ENCODE data around the gene CAMK1D. TPM values are rescaled to one million over a fixed set of nuclear protein-coding genes. Genes with fewer than 3 reads are reported as not detected.

Gene CAMK1D
- polyA plus RNA-seq, 1 donor: 8.4 TPM

GRCh38 chr10:12369982-12370381 is 20.6 kb downstream of the CAMK1D start:
- DNase-seq: no peak
- Histone ChIP-seq H3K4me3 (ENCODE audit: low read length) (no peak overlapping the region), H3K36me3 (ENCODE audit: control insufficient read depth, insufficient read depth, low read length) (no peaks in the 10 kb centered on the region), H3K27ac (ENCODE audit: low read length) (no peak overlapping the region), H3K9me3 (ENCODE audit: control insufficient read depth, low read depth, low read length) (no peaks in the 10 kb centered on the region), H3K27me3 (ENCODE audit: control insufficient read depth, insufficient read depth, low read length) (no peaks in the 10 kb centered on the region), H3K4me1 (ENCODE audit: control insufficient read depth, insufficient read depth, low read length) (no peaks in the 10 kb centered on the region)
- WGBS (ENCODE audit: insufficient coverage, low lambda C conversion rate): 100% methylated on average over 2 of the region's 8 CpGs

DNA sequence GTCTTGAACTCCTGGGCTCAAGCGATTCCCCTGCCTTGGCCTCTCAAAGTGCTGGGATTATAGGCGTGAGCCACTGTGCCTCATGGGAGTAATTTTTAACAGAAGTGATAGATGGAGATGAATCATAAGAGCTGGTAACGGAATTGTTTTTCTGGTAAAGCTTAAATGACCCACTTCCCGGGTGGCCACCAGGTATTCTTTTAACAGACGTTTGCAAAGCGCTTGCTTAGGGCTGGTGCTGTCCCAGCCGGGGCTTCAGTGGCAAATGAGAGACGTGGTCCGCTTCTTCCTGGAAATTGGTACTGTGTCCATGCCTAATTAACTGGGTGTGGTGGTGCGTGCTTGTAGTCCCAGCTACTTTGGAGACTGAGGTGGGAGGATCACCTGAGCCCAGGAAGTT is 23.5 kb downstream of the CAMK1D start:
- no peaks in the 10 kb centered on the region for H3K27me3 ChIP-seq (ENCODE audit: control insufficient read depth, insufficient read depth, low read length)
- no peaks in the 10 kb centered on the region for H3K9me3 ChIP-seq (ENCODE audit: control insufficient read depth, low read depth, low read length)
- no peak overlapping the region for H3K4me3 ChIP-seq (ENCODE audit: low read length)
- DNase-seq: no peak
- no peaks in the 10 kb centered on the region for H3K36me3 ChIP-seq (ENCODE audit: control insufficient read depth, insufficient read depth, low read length)
- 83% methylated on average over 1 of the region's 10 CpGs for WGBS (ENCODE audit: insufficient coverage, low lambda C conversion rate)
- H3K27ac ChIP-seq (ENCODE audit: low read length): no peak overlapping the region
- no peaks in the 10 kb centered on the region for H3K4me1 ChIP-seq (ENCODE audit: control insufficient read depth, insufficient read depth, low read length)

DNA sequence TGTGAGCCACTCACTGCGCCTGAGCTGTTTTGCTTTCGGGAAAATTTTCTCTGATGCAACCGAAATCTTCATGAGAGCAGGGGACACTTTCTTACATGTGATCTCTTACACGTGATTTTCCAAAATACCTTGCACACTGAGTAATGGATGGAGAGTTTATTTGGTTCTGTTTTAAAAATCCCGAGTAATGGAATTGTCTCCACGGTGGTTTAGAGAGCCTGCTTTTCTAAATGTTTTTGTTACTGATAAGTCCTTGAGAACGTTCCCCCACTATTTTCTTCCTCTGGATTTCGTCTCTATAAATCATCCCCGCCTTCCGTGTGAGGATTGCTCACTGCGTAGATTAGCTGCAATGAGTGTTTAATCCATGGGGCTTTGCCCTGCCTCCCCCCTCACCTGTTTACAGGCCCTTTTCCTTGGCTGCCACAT is 25.7 kb downstream of the CAMK1D start:
- no peak for DNase-seq
- Histone ChIP-seq H3K4me1 (ENCODE audit: control insufficient read depth, insufficient read depth, low read length) (no peaks in the 10 kb centered on the region), H3K27me3 (ENCODE audit: control insufficient read depth, insufficient read depth, low read length) (no peaks in the 10 kb centered on the region), H3K4me3 (ENCODE audit: low read length) (no peak overlapping the region), H3K9me3 (ENCODE audit: control insufficient read depth, low read depth, low read length) (no peaks in the 10 kb centered on the region), H3K27ac (ENCODE audit: low read length) (no peak overlapping the region), H3K36me3 (ENCODE audit: control insufficient read depth, insufficient read depth, low read length) (no peaks in the 10 kb centered on the region)
- WGBS (ENCODE audit: insufficient coverage, low lambda C conversion rate): no CpG with 5 or more reads among the region's 11 CpGs

- Histone ChIP-seq H3K27me3 (ENCODE audit: control insufficient read depth, insufficient read depth, low read length) (no peaks in the 10 kb centered on the region), H3K27ac (ENCODE audit: low read length) (no peak overlapping the region), H3K4me1 (ENCODE audit: control insufficient read depth, insufficient read depth, low read length) (no peaks in the 10 kb centered on the region), H3K9me3 (ENCODE audit: control insufficient read depth, low read depth, low read length) (no peaks in the 10 kb centered on the region), H3K36me3 (ENCODE audit: control insufficient read depth, insufficient read depth, low read length) (no peaks in the 10 kb centered on the region), H3K4me3 (ENCODE audit: low read length) (no peak overlapping the region)
- no CpG with 5 or more reads among the region's 12 CpGs for WGBS (ENCODE audit: insufficient coverage, low lambda C conversion rate)
- DNase-seq: no peak
Measured at GRCh38 chr10:12376211-12376610, 26.9 kb downstream of the CAMK1D start.

DNA sequence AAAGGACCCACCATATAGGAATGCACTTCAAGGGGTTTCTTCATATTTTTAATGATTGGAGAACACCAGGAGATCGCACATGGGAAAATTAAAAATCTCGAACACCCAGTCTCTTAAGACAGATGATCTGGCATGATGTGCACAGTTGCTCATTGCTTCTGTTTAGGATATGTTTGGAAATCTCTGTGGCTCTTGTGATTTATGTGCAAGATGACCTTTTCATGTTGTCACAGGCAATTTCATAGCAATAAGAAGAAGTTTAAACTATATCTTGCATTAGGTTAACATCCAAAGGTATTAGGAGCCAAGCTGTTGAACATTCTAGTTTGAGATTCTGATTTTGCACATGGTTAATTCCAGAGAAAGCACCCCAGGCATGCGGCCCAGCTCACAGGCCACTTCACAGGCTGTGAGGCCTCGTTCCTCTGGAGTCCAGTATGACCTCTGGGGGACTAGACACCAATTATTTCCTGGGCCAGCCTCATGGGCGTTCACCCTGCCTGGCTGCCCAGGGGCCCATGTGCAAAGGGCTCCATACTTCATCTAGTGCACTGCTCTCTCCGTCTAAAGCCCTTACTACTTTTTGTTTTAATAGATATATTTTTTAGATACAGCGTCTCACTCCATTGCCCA is 28.4 kb downstream of the CAMK1D start:
- Histone ChIP-seq H3K9me3 (ENCODE audit: control insufficient read depth, low read depth, low read length) (no peaks in the 10 kb centered on the region), H3K36me3 (ENCODE audit: control insufficient read depth, insufficient read depth, low read length) (no peaks in the 10 kb centered on the region), H3K4me1 (ENCODE audit: control insufficient read depth, insufficient read depth, low read length) (no peaks in the 10 kb centered on the region), H3K27ac (ENCODE audit: low read length) (no peak overlapping the region), H3K4me3 (ENCODE audit: low read length) (no peak overlapping the region), H3K27me3 (ENCODE audit: control insufficient read depth, insufficient read depth, low read length) (no peaks in the 10 kb centered on the region)
- DNase-seq: no peak
- WGBS (ENCODE audit: insufficient coverage, low lambda C conversion rate): 95% methylated on average over 3 of the region's 7 CpGs

DNA sequence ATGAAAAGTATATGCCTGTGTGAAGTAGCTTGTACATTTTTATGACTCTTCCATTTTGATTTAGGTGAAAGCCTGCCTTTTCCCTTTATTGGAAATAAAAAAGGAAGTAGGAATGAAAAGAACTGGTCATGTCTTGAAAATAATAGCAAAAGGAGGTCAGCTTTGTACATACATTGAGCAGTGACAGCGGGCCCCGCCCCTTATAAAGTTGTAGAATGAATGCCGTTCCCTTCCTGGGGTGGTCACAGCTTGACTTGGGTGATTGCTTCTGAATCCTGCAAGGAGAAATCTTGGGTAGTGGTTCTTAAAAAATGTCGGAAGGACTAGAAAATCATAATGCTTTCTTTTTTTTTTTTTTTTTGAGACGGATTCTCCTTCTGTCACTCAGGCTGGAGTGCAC is 31.7 kb downstream of the CAMK1D start:
- Histone ChIP-seq H3K9me3 (ENCODE audit: control insufficient read depth, low read depth, low read length) (no peaks in the 10 kb centered on the region), H3K4me3 (ENCODE audit: low read length) (no peak overlapping the region), H3K27ac (ENCODE audit: low read length) (no peak overlapping the region), H3K27me3 (ENCODE audit: control insufficient read depth, insufficient read depth, low read length) (no peaks in the 10 kb centered on the region), H3K36me3 (ENCODE audit: control insufficient read depth, insufficient read depth, low read length) (no peaks in the 10 kb centered on the region), H3K4me1 (ENCODE audit: control insufficient read depth, insufficient read depth, low read length) (no peaks in the 10 kb centered on the region)
- whole genome bisulfite sequencing (ENCODE audit: insufficient coverage, low lambda C conversion rate): 60% methylated on average over 1 of the region's 5 CpGs
- DNase-seq: no peak

GRCh38 chr10:12381536-12382156 is 32.3 kb downstream of the CAMK1D start:
- DNase-seq: no peak
- Histone ChIP-seq H3K36me3 (ENCODE audit: control insufficient read depth, insufficient read depth, low read length) (no peaks in the 10 kb centered on the region), H3K4me1 (ENCODE audit: control insufficient read depth, insufficient read depth, low read length) (no peaks in the 10 kb centered on the region), H3K4me3 (ENCODE audit: low read length) (no peak overlapping the region), H3K27ac (ENCODE audit: low read length) (no peak overlapping the region), H3K9me3 (ENCODE audit: control insufficient read depth, low read depth, low read length) (no peaks in the 10 kb centered on the region), H3K27me3 (ENCODE audit: control insufficient read depth, insufficient read depth, low read length) (no peaks in the 10 kb centered on the region)
- 84% methylated on average over 3 of the region's 12 CpGs for WGBS (ENCODE audit: insufficient coverage, low lambda C conversion rate)

- no CpG with 5 or more reads among the region's 1 CpG for WGBS (ENCODE audit: insufficient coverage, low lambda C conversion rate)
- no peaks in the 10 kb centered on the region for H3K4me1 ChIP-seq (ENCODE audit: control insufficient read depth, insufficient read depth, low read length)
- H3K9me3 ChIP-seq (ENCODE audit: control insufficient read depth, low read depth, low read length): no peaks in the 10 kb centered on the region
- no peaks in the 10 kb centered on the region for H3K27me3 ChIP-seq (ENCODE audit: control insufficient read depth, insufficient read depth, low read length)
- H3K4me3 ChIP-seq (ENCODE audit: low read length): no peak overlapping the region
- DNase-seq: no peak
- H3K27ac ChIP-seq (ENCODE audit: low read length): no peak overlapping the region
- no peaks in the 10 kb centered on the region for H3K36me3 ChIP-seq (ENCODE audit: control insufficient read depth, insufficient read depth, low read length)
Measured at GRCh38 chr10:12382157-12382548, 32.8 kb downstream of the CAMK1D start.

DNA sequence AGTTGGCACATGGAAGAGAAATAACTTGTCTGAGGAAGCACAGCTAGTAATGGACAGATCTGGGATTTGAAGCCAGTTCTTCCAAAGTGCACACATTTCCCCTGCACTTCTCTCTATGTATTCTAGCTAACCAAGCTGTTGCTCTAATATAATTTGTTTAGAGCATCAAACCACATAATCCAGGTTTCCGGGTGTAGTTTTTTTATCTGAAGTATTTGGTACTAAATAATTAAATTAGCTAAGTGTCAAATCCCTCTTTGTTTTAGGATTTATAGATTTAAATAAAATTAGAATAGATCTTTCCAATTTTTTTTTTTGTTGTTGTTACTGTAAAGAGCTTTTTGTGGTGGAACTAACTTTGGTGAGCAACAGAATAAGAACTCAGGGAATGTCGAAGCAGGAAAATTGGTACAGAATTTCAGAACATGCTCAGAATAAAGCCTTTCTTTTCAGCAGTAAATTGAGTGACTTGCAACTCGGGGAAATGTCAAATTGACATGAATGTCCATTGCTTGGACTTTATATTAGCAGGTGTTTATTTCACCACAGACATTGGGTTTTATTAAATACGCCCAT is 33.7 kb downstream of the CAMK1D start:
- DNase-seq: no peak
- 75% methylated on average over 1 of the region's 4 CpGs for WGBS (ENCODE audit: insufficient coverage, low lambda C conversion rate)
- no peak overlapping the region for H3K4me3 ChIP-seq (ENCODE audit: low read length)
- no peaks in the 10 kb centered on the region for H3K36me3 ChIP-seq (ENCODE audit: control insufficient read depth, insufficient read depth, low read length)
- H3K9me3 ChIP-seq (ENCODE audit: control insufficient read depth, low read depth, low read length): no peaks in the 10 kb centered on the region
- no peaks in the 10 kb centered on the region for H3K4me1 ChIP-seq (ENCODE audit: control insufficient read depth, insufficient read depth, low read length)
- no peak overlapping the region for H3K27ac ChIP-seq (ENCODE audit: low read length)
- no peaks in the 10 kb centered on the region for H3K27me3 ChIP-seq (ENCODE audit: control insufficient read depth, insufficient read depth, low read length)

GRCh38 chr10:12384906-12385305 is 35.6 kb downstream of the CAMK1D start:
- H3K27ac ChIP-seq (ENCODE audit: low read length): no peak overlapping the region

More at GRCh38 chr10:12384906-12385305, 35.6 kb downstream of the CAMK1D start:
- H3K4me1 ChIP-seq (ENCODE audit: control insufficient read depth, insufficient read depth, low read length): no peaks in the 10 kb centered on the region
- H3K4me3 ChIP-seq (ENCODE audit: low read length): no peak overlapping the region
- H3K27me3 ChIP-seq (ENCODE audit: control insufficient read depth, insufficient read depth, low read length): no peaks in the 10 kb centered on the region
- no peak for DNase-seq
- no CpG with 5 or more reads among the region's 2 CpGs for WGBS (ENCODE audit: insufficient coverage, low lambda C conversion rate)
- H3K9me3 ChIP-seq (ENCODE audit: control insufficient read depth, low read depth, low read length): no peaks in the 10 kb centered on the region
- H3K36me3 ChIP-seq (ENCODE audit: control insufficient read depth, insufficient read depth, low read length): no peaks in the 10 kb centered on the region

Measured in large intestine (tissue), 3 donors.